Natural killer cell (primary cell): Measurements from ENCODE around the gene DYSF. TPM values are rescaled to one million over a fixed set of nuclear protein-coding genes. Genes with fewer than 3 reads are reported as not detected.

Experiments
- ATAC-seq, 3 donors: fragments of 150-1000 bp in 2 of 3; fragments of 200-7000 bp in 1 of 3; cut with Tn5 transposase; 1 replicate in 1 of 3; 2 replicates in 2 of 3; pipeline ENCODE4 v1.10.0; 2021; ENCODE audit warnings: mild to moderate bottlenecking in 2 of 3, moderate library complexity in 2 of 3
- DNase-seq, 2 donors: peaks; one replicate each; pipeline versions ENCODE4 v3.0.0 to v3.0.0-alpha.2; 2013 to 2021; ENCODE audit warnings: mixed read lengths in 1 of 2
- H3K27ac ChIP-seq: one replicate; pipeline ENCODE4 v1.5.1; 2013; ENCODE audit warnings: mild to moderate bottlenecking, low read length
- H3K27me3 ChIP-seq: one replicate; pipeline ENCODE4 v1.6.1; 2013; ENCODE audit warnings: low read length; ENCODE audit not compliant: control insufficient read depth, insufficient read depth
- H3K36me3 ChIP-seq: one replicate; pipeline ENCODE4 v1.6.1; 2013; ENCODE audit warnings: low read length; ENCODE audit not compliant: control insufficient read depth, insufficient read depth
- H3K4me1 ChIP-seq: one replicate; pipeline ENCODE4 v1.6.1; 2013; ENCODE audit warnings: low read length; ENCODE audit not compliant: control insufficient read depth, insufficient read depth
- H3K4me3 ChIP-seq: one replicate; pipeline ENCODE4 v1.5.1; 2013; ENCODE audit warnings: low read length
- H3K9me3 ChIP-seq: one replicate; pipeline ENCODE4 v1.6.1; 2013; ENCODE audit warnings: low read length; ENCODE audit not compliant: control insufficient read depth, insufficient read depth
- H3K27ac Mint-ChIP-seq, 2 donors: one replicate each; pipeline ENCODE4 v1.8.0; 2022; ENCODE audit warnings: mild to moderate bottlenecking in 2 of 2, mixed read lengths in 2 of 2, moderate library complexity in 1 of 2
- H3K27me3 Mint-ChIP-seq, 2 donors: one replicate each; pipeline ENCODE4 v1.8.0; 2022; ENCODE audit warnings: low read depth in 2 of 2, mixed read lengths in 2 of 2
- H3K36me3 Mint-ChIP-seq: one replicate; pipeline ENCODE4 v1.8.0; 2022; ENCODE audit warnings: mixed read lengths
- H3K4me1 Mint-ChIP-seq, 2 donors: one replicate each; pipeline ENCODE4 v1.8.0; 2022; ENCODE audit warnings: mixed read lengths in 2 of 2
- H3K4me3 Mint-ChIP-seq: one replicate; pipeline ENCODE4 v1.8.0; 2022; ENCODE audit warnings: mild to moderate bottlenecking, moderate library complexity, mixed read lengths
- H3K9me3 Mint-ChIP-seq, 2 donors: one replicate each; pipeline ENCODE4 v1.8.0; 2022; ENCODE audit warnings: mixed read lengths in 2 of 2
- WGBS: methylation state at CpG from one replicate; pipeline ENCODE4 v1.1.7; 2013; ENCODE audit warnings: missing lambda C conversion rate; ENCODE audit not compliant: insufficient coverage; 5-methylcytosine and 5-hydroxymethylcytosine counted together
- intact Hi-C: fragments of 100-400 bp; cut with micrococcal nuclease; formaldehyde crosslinking; loops from one replicate; pipeline ENCODE4 v1.14.2; 2022
- total RNA-seq, 4 donors: library from RNA; stranded (reverse); fragments of 120-200 nt in 1 of 4; gene quantifications; one replicate each; pipeline versions ENCODE4 v1.2.3 to v1.2.4, GENCODE V29; 2013 to 2022
- TF ChIP-seq, protein P1 (sequence below): fragments of 200-600 bp; IDR thresholded peaks from one replicate; pipeline ENCODE4 v1.8.0; 2022; ENCODE audit warnings: antibody characterized with exemption

Gene DYSF
- total RNA-seq, 3 donors from 2014 or later (not counting 1 experiment from before 2014, with no cell fraction given): 11.4 to 19.5 (median 12.4) TPM

DNA sequence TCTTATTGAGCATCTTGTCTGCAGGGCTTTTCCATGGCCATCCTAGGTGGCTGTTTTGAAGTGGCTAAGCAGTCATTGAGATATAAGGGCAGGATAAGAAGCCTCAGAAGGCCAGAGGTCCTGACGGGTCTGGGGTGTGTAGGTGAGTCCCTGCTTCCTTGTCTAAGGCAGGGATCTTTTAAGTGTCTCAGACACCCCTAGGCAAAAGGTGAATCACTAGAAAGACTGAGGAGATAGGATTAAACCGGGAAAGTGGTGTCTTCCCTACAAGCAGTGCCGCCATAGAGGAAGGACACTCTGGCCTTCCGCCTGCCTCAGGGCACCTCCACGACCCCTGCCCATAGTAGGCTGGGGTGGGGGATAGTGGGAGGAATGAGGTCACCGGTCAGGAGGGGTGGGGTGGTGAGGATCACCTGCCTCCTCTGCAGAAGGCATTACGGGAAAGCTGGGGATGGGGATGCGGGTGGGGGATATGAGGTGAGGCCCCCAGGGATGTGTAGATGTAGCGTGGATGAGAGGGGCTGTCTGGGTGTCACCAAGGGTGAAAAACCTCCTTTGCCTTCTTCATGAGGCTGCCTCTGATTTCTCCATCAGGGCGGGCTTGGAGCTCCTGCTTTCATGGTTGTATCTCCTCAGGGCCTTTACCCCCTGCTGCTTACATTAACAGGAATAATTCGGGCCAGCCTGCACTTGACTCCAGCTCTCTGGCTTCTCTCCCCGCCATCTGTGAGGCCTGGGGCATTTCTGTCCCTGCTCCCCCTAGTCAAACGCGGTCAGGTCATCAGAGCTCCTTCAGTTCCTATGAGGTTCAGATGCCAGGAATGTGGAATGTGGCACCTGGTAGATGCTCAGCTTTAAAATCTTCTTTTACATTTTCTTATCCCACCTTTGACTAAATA, 244.0 kb downstream of the DYSF start:
- Mint-ChIP-seq H3K27ac (no peak overlapping the region), H3K36me3 (no peaks in the 10 kb centered on the region), H3K4me3 (no peak overlapping the region), H3K9me3 (no peaks in the 10 kb centered on the region), H3K4me1 (no peaks in the 10 kb centered on the region), H3K27me3 (no peaks in the 10 kb centered on the region)
- Histone ChIP-seq H3K36me3 (no peaks in the 10 kb centered on the region), H3K4me1 (no peaks in the 10 kb centered on the region), H3K27ac (no peak overlapping the region), H3K9me3 (no peaks in the 10 kb centered on the region), H3K27me3 (no peaks in the 10 kb centered on the region), H3K4me3 (no peak overlapping the region)
- intact Hi-C loops: no loop called here
- ATAC-seq (no peak), DNase-seq (no peak)
- TF ChIP-seq, protein P1, sequence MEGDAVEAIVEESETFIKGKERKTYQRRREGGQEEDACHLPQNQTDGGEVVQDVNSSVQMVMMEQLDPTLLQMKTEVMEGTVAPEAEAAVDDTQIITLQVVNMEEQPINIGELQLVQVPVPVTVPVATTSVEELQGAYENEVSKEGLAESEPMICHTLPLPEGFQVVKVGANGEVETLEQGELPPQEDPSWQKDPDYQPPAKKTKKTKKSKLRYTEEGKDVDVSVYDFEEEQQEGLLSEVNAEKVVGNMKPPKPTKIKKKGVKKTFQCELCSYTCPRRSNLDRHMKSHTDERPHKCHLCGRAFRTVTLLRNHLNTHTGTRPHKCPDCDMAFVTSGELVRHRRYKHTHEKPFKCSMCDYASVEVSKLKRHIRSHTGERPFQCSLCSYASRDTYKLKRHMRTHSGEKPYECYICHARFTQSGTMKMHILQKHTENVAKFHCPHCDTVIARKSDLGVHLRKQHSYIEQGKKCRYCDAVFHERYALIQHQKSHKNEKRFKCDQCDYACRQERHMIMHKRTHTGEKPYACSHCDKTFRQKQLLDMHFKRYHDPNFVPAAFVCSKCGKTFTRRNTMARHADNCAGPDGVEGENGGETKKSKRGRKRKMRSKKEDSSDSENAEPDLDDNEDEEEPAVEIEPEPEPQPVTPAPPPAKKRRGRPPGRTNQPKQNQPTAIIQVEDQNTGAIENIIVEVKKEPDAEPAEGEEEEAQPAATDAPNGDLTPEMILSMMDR: no peak
- WGBS: 88% methylated on average over 14 of the region's 14 CpGs

DNA sequence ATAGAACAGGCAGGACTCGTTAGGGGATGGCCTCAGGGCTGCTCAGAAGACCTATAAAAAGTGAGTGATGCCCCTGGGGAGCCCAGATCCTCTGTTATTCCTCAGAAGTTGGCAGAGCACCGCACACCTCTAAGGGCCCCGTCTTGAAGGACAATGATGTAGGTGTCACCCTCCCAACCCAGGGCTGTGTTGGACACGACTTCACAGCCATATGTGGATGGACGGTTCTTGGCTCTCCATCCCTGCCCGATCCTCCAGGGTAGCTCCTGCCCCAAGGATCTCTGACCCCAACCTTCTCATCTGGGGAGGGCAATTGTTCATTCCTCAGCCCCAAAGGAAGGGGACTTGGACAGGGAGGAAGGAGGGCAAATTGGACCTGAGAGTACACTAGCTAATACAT, 246.1 kb downstream of the DYSF start:
- Mint-ChIP-seq H3K27me3 (no peaks in the 10 kb centered on the region), H3K9me3 (no peaks in the 10 kb centered on the region), H3K27ac (no peak overlapping the region), H3K36me3 (no peaks in the 10 kb centered on the region), H3K4me3 (no peak overlapping the region), H3K4me1 (no peaks in the 10 kb centered on the region)
- Histone ChIP-seq H3K9me3 (no peaks in the 10 kb centered on the region), H3K27me3 (no peaks in the 10 kb centered on the region), H3K4me1 (no peaks in the 10 kb centered on the region), H3K27ac (no peak overlapping the region), H3K36me3 (no peaks in the 10 kb centered on the region), H3K4me3 (no peak overlapping the region)
- 79% methylated on average over 6 of the region's 6 CpGs for WGBS
- DNase-seq (no peak), ATAC-seq (no peak)
- intact Hi-C loops: no loop called here
- TF ChIP-seq, protein P1: no peak

DNA sequence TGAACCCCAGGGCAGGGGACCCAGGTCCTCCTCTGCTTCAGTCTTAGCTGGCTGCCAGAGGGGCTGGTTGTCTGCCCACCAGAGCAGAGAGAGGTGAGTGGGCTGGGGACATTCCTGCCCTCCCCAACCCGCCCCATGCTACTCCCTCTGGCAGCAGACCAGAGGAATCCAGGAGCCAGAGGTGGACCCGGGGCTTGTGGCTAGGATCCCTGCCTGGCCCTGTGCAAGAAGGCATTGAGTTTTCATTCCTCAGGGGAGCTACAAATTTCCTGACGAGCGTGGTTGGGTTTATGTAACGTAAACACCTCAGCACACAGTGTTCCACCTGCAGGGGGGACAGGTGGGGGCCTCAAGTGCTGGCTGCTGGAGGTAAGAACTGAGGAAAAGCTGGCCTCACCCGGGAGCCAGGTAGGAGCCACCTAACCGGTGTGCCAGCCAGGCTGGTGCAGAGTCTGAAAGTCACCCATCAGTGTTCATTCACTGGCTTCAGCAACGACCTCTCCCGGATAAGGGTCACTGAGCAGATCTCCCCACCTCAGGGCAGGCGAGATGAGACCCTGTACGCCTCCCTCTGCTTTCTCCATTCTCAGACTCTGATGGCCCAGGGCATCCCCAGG, 246.8 kb downstream of the DYSF start:
- TF ChIP-seq, protein P1: no peak
- Histone ChIP-seq H3K36me3 (no peaks in the 10 kb centered on the region), H3K9me3 (no peaks in the 10 kb centered on the region), H3K27ac (no peak overlapping the region), H3K4me1 (no peaks in the 10 kb centered on the region), H3K27me3 (no peaks in the 10 kb centered on the region), H3K4me3 (no peak overlapping the region)
- no peak for DNase-seq
- Mint-ChIP-seq H3K27me3 (no peaks in the 10 kb centered on the region), H3K36me3 (no peaks in the 10 kb centered on the region), H3K9me3 (no peaks in the 10 kb centered on the region), H3K4me1 (no peaks in the 10 kb centered on the region), H3K4me3 (no peak overlapping the region), H3K27ac (no peak overlapping the region)
- ATAC-seq: no peak
- WGBS: 80% methylated on average over 9 of the region's 11 CpGs
- intact Hi-C loops: no loop called here
